Ramos (cell line): ENCODE measurements around the gene CDCA4.

ENCODE experiments used
- in situ Hi-C: fragments of 300-500 bp; cut with MboI; formaldehyde crosslinking; loops from one replicate; pipeline ENCODE4 v1.14.3; 2022; ENCODE audit warnings: low sequenced_read_pairs; ENCODE audit not compliant: unreplicated experiment

CDCA4 gene

GRCh38 chr14:104979758-104980610 lies 40.9 kb downstream of the CDCA4 start:
- in situ Hi-C loops, result no loop called here

DNA sequence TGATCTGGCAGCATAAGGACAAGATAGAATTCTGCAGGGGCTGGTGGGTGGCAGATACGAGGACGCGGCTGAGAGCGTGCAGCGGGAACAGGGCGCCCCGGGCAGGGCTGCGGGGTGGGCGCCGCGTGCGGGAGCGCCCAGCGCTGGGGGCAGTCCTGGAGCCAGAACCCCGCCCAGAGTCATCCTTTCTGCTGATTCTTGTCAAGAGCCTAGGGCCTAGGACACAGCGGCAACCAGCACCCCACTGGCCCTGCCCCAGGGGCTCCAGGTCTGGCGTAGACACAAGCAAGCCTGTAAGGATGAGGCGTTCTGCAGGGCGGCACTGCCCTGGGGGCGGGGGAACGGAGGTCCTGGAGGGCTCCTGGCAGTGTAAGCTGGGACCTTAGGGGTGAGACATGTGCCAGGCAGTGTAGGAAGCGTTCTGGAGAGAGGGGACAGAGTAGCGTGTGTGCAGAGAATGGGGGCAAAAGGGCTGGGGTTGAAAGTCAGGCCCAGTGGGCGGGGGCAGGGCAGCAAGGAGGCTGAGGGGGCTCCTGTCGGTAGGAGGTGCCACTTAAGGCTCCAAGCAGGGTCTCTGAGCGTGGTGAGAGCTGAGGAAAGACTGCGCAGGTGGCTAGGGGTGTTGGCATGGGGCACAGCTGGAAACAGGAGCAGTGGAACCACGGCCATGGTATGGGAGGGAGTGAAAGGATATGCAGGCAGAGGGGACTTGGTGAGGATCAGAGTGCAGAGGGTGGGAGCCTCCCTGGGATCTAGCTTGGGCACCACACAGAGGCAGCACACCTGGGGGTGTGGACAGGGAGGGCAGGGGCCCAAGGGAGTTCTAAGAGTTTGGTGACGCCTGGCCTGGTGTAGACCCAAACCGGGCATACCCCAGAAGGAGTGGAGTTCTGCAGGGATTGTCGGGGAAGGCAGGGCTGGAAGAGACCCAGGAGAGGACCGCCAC lies 41.9 kb downstream of the CDCA4 start:
- in situ Hi-C loops, result no loop called here

GRCh38 chr14:104977681-104978653 lies 42.9 kb downstream of the CDCA4 start, which contains the start of gene AHNAK2:
Gene AHNAK2 (minus strand): TSS chr14:104978374. CDS start chr14:104978237, 137 bp downstream.
- in situ Hi-C loops, result no loop called here

- in situ Hi-C loops, result no loop called here
Observed at GRCh38 chr14:104977008-104977680, 43.7 kb downstream of the CDCA4 start.

- in situ Hi-C loops, result no loop called here
Observed at GRCh38 chr14:104976198-104977007, 44.5 kb downstream of the CDCA4 start.

DNA sequence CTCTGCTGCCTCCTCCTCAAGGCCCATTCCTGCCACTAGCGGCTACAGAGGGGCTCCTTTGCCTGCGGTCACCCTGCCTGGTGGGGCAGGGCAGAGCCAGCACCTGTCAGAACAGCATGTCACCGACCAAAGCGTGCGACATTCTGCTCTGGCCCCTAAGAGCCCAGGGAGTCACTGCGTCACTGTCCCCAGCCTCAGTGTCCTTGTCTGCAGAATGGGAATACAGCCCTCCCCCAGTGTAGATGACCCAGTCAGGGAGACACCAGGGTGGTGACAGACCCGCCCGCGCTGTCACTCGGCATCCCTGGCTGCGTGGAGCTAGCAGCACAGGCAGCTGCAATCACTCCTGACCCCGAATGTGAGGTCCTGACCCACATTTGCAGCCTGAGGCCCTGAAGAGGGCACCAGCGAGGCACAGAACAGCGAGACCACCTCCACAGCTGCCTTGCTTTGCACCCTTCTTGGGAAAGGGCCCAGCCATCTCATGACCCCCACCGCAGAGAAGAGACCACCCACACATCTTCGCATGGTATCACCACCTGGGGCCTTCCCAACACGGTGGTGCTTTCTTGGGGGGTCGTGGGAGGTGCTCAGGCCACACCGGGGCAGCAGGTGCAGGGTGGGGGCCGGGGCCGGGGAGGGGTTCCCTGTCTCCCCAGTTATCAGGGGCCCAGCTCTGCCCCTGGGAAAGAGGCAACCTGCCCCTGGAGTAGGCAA lies 45.2 kb downstream of the CDCA4 start:
- in situ Hi-C loops, result no loop called here

GRCh38 chr14:104974665-104975390 lies 46.1 kb downstream of the CDCA4 start:
- in situ Hi-C loops, result loop anchor here (5.0 kb wide), 1 partner anchor 72 kb away; no protein-coding TSS in a partner anchor

- in situ Hi-C loops, result loop anchor here (5.0 kb wide), 1 partner anchor 73 kb away; no protein-coding TSS in a partner anchor
Observed at GRCh38 chr14:104974146-104974541, 46.7 kb downstream of the CDCA4 start.

DNA sequence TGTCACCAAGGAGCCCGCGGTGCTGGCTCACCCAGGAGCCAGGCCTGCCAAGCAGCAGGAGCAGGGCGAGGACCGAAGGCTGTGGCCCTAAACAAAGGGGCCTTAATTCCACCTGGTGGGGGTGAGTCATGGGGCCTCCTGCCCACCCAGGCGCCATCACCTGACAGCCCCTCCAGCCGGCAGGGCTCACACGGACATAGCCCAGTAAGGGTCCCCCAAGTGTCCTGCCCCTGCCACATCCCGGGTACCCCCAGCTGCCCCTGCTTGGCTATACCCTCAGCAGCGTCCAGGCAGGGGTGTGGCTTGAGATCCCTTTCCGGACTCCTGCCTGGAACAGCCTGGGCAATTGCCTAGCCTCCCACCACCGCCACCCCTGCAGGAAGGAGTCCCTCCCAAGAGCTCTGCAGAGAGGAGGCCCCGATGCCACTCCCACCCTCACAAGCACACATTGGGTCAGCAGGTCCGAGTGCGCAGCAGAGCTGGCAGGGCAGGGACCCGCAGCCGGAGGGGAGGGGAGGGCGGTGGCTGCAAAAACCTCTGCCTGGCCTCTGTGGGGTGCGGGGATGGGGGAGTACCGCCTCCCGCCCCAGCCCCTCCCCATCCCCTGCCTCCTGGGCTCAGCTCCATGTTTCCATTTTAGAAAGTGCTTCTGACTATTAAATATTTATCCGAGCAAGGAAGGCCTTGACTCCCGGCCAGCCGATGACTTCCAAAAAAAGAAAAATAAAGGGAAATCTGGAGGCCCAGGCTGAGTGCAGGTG lies 47.3 kb downstream of the CDCA4 start:
- in situ Hi-C loops, result loop anchor here (5.0 kb wide), 1 partner anchor 74 kb away; no protein-coding TSS in a partner anchor

- in situ Hi-C loops, result loop anchor here (5.0 kb wide), 1 partner anchor 74 kb away; no protein-coding TSS in a partner anchor
Observed at GRCh38 chr14:104973135-104973384, 47.8 kb downstream of the CDCA4 start.

- in situ Hi-C loops, result loop anchor here (5.0 kb wide), 1 partner anchor 75 kb away; no protein-coding TSS in a partner anchor
Observed at GRCh38 chr14:104972301-104973134, 48.4 kb downstream of the CDCA4 start.

DNA sequence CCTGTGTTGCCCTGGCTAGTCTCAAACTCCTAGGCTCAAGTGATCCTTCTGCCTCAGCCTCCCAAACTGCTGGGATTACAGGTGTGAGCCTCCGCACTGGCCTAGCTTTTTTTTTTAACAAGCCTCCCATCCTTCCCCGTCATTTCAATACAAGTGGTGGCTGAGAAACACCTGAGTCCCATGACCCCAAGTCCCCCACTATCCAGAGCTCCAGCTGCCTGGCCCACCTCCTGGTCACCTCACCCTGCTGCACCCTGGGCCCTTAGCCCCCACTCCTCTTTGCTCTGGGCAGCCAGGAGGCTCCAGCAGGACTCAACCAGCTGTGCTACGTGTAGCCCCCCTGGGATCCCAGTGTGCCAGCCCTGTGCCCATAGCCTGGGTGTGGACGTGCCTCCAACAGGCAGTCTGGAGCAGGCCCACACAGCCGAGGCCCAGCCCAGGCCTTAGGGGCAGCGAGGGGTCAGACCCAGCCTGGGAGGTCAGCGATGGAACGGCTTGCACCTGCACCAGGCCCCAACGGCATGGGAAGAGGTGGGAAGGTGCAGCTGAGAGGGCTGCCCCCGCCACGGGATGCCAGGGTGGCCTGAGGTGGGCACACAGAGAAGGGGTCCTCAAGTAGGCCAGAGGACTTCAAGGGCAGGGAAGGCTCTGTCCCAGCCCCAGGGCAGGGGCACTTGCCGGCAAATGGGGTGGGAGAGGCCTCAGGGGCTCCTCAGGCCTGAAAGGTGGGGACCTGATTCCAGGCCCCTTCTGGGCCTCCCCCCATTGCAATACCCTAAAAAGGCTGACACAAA lies 49.2 kb downstream of the CDCA4 start:
- in situ Hi-C loops, result loop anchor here (5.0 kb wide), 1 partner anchor 76 kb away; no protein-coding TSS in a partner anchor

- in situ Hi-C loops, result loop anchor here (5.0 kb wide), 1 partner anchor 77 kb away; no protein-coding TSS in a partner anchor
Observed at GRCh38 chr14:104970231-104971068, 50.4 kb downstream of the CDCA4 start.
